Activated CD8-positive, alpha-beta T cell treated with anti-CD3 and anti-CD28 coated beads, Interleukin-2, amount 10 ng/mL, durations not matched to agents 7 days and 5 days (primary cell): ENCODE results near the gene AEBP2. TPM values are rescaled to one million over a fixed set of nuclear protein-coding genes. Genes with fewer than 3 reads are reported as not detected.
"Not testable (repeated sequence)": the region's sequence is repeated elsewhere in the genome, so short reads cannot be mapped to it uniquely, and the experiment has no call there.

Experiments
- ATAC-seq: fragments of 150-1000 bp; cut with Tn5 transposase; one replicate; pipeline ENCODE4 v1.10.0; 2021; ENCODE audit warnings: moderate library complexity
- CTCF ChIA-PET: fragments of 350-600 bp; sonication (Branson Sonifier 250); formaldehyde crosslinking; loops from one replicate; lab custom pipeline; 2021; ENCODE audit warnings: antibody characterized with exemption; lab: Charles Lee
- POLR2A ChIA-PET: fragments of 350-600 bp; sonication (Branson Sonifier 250); formaldehyde crosslinking; loops from one replicate; lab custom pipeline; 2021; ENCODE audit warnings: antibody characterized with exemption; lab: Charles Lee
- DNase-seq: peaks from one replicate; pipeline ENCODE4 v3.0.0-alpha.2; 2020
- H3K27ac Mint-ChIP-seq: one replicate; pipeline ENCODE4 v1.8.0; 2021; ENCODE audit warnings: mild to moderate bottlenecking, mixed read lengths
- H3K27me3 Mint-ChIP-seq: one replicate; pipeline ENCODE4 v1.8.0; 2021; ENCODE audit warnings: low read depth, mixed read lengths
- H3K36me3 Mint-ChIP-seq: one replicate; pipeline ENCODE4 v1.8.0; 2021; ENCODE audit warnings: low read depth, mixed read lengths
- H3K4me1 Mint-ChIP-seq: one replicate; pipeline ENCODE4 v1.8.0; 2021; ENCODE audit warnings: low read depth, mixed read lengths
- H3K4me3 Mint-ChIP-seq: one replicate; pipeline ENCODE4 v1.8.0; 2021; ENCODE audit warnings: mild to moderate bottlenecking, mixed read lengths
- H3K9me3 Mint-ChIP-seq: one replicate; pipeline ENCODE4 v1.8.0; 2022; ENCODE audit warnings: mixed read lengths; ENCODE audit not compliant: insufficient read depth
- total RNA-seq, 2 experiments: library from RNA; stranded (reverse); gene quantifications; one replicate each; pipeline ENCODE4 v1.2.3, GENCODE V29; 2021

Gene AEBP2
- total RNA-seq, 2 experiments from 2014 or later = 57.3 to 57.4 TPM

DNA sequence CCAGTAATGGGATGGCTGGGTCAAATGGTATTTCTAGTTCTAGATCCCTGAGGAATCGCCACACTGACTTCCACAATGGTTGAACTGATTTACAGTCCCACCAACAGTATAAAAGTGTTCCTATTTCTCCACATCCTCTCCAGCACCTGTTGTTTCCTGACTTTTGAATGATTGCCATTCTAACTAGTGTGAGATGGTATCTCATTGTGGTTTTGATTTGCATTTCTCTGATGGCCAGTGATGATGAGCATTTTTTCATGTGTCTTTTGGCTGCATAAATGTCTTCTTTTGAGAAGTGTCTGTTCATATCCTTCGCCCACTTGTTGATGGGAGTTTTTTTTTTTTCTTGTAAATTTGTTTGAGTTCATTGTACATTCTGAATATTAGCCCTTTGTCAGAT lies 9.8 kb upstream of the AEBP2 start:
- POLR2A ChIA-PET, H3K4me3 Mint-ChIP-seq, DNase-seq, H3K27me3 Mint-ChIP-seq, H3K27ac Mint-ChIP-seq, CTCF ChIA-PET, H3K9me3 Mint-ChIP-seq, ATAC-seq: not testable (repeated sequence)
- Mint-ChIP-seq H3K4me1 (peaks cover 44% of the 10 kb centered on the region), H3K36me3 (peaks cover 13% of the 10 kb centered on the region)

DNA sequence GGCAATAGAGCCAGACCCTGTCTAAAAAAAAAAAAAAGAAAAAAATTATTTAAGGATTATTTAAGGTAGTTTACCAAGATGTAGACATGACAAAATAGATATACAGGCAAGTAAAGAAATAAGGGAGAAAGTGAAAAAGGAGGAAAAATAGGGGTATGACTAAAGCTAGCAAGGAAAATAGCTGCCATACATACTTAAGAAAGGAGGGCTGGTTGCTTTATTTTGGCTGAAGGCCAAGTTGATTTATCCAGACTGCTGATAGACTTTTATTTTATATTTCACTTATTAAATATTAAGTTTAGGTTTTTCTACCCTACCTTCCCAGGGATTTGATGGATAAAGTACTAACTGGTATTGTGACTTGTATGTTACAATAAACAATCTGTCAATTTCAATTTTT lies 8.3 kb upstream of the AEBP2 start:
- H3K9me3 Mint-ChIP-seq = no peaks in the 10 kb centered on the region
- no peak overlapping the region for H3K4me3 Mint-ChIP-seq
- ATAC-seq (no peak), DNase-seq (no peak)
- peaks cover 57% of the 10 kb centered on the region for H3K4me1 Mint-ChIP-seq
- H3K27ac Mint-ChIP-seq = no peak overlapping the region
- H3K36me3 Mint-ChIP-seq = peaks cover 13% of the 10 kb centered on the region
- ChIA-PET CTCF (interaction anchor here (2.1 kb wide), 1 partner anchor 9 kb away, joined by 8 read pairs; no protein-coding TSS in a partner anchor), POLR2A (interaction anchor here (0.6 to 1.9 kb wide), 3 partner anchors 9 to 49 kb away, joined by 3 to 6 read pairs (median 5); partner anchors contain the start of gene AEBP2)
- no peaks in the 10 kb centered on the region for H3K27me3 Mint-ChIP-seq

DNA sequence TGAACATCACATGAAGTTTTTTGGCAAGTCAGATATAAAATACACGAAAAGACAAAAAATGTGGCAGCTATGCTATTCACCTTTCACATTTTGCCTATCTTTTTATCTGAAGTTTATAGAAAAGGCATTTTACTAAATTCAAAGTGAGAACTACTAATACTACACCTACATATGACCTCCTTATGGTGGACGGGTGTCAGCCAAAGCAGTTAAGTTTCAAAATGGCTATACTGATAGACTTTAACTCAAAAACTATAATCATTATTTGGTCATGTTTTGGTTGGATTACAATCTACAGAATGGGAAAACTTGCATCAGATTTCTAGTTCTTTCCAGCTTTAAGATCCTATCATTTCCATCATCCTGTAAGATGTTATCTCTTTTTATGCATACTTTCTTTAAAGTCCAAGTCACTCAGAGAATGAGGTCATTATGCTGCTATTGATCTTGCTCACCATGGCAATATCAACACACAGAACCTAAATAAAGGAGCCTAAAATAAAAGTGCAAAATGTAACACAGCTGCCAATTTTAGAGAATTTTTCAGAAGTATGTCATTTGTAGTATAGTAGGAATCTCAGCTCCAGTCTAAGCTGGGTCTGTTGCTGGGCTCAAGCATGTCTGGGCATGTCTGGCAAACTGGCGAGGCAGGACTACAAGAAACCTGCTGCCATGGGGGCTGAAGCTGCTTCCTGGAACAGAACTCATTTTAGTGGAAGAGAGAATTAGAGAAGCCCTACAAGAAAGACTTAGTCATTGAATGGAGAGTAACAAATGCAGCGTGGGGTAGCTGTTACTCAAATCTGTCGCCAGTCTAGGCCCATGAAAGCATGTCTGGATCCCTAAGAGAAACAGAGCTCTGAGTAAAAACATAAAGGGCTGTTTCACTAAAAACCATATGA lies 7.6 kb upstream of the AEBP2 start:
- Mint-ChIP-seq H3K27me3 (no peaks in the 10 kb centered on the region), H3K27ac (peak overlapping the region; percentile 93), H3K4me1 (peaks cover 62% of the 10 kb centered on the region), H3K4me3 (no peak overlapping the region), H3K36me3 (peaks cover 13% of the 10 kb centered on the region), H3K9me3 (no peaks in the 10 kb centered on the region)
- ChIA-PET CTCF (interaction anchor here (2.1 kb wide), 1 partner anchor 9 kb away, joined by 8 read pairs; no protein-coding TSS in a partner anchor), POLR2A (interaction anchor here (0.6 to 1.9 kb wide), 3 partner anchors 8 to 50 kb away, joined by 3 to 6 read pairs (median 5); partner anchors contain the start of gene AEBP2)
- peak; percentile 54 for DNase-seq
- peak; percentile 70 for ATAC-seq

DNA sequence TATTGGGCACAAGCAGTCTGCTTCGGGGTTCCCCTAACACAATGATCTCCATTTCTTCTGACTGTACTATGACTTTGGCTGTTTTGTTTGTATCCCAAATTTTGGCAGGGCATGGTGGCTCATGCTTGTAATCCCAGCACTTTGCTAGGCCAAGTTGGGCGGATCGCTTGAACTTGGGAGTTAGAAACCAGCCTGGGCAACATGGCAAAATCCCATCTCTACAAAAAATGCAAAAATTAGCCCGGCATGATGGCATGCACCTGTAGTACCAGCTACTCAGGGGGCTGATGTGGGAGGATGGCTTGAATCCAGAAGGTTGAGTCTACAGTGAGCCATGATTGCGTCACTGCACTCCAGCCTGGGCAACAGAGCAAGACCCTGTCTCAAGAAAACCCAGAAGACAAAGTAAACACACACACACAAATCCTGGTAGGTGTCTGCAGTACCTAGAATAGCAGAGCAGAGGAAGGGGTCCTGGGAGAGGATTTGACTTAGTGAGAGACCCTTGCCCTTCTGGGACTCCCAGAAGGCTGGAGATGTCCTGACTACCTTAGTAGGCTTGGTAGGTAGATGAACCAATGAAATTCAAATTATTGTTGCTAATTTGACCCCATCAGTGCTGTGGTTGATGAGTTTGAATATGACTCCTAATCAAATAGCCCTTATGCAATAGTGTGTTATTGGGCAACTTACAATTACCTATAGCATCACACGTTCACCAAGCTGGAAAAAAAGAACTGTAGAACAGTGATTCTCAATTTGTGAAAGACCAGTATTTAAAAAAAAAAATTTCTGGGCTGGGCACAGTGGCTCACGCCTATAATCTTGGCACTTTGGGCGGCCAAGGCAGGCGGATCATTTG lies 6.8 kb upstream of the AEBP2 start:
- POLR2A ChIA-PET = interaction anchor here (1.3 to 1.9 kb wide), 2 partner anchors 7 to 50 kb away, joined by 5 to 6 read pairs; partner anchors contain the start of gene AEBP2
- Mint-ChIP-seq H3K36me3 (peaks cover 15% of the 10 kb centered on the region), H3K4me3 (no peak overlapping the region), H3K27ac (peak overlapping the region; percentile 93), H3K9me3 (no peaks in the 10 kb centered on the region), H3K4me1 (peaks cover 63% of the 10 kb centered on the region), H3K27me3 (no peaks in the 10 kb centered on the region)
- CTCF ChIA-PET = interaction anchor here (2.1 kb wide), 1 partner anchor 10 kb away, joined by 8 read pairs; no protein-coding TSS in a partner anchor
- ATAC-seq = no peak
- no peak for DNase-seq

DNA sequence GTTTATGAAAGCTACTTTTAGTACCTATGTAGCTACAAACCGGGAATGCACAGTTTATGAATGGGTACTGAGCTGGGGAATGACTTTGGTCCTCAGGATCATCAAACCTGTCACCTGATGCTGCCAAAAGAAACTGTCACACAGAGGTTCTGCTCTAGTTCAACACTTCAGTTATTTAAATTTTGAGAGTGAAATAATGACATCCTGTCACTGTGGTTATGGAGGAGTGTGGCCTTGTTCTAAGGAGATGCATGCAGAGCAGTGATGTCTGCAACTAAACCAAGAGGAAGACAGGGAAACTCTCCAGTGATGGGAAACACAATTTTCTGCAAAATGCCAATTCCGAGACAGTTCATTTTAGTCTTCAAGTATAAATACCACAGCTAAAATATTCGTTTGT lies 4.8 kb upstream of the AEBP2 start:
- Mint-ChIP-seq H3K9me3 (no peaks in the 10 kb centered on the region), H3K27me3 (no peaks in the 10 kb centered on the region), H3K27ac (peak overlapping the region; percentile 77), H3K4me1 (peaks cover 57% of the 10 kb centered on the region), H3K4me3 (no peak overlapping the region), H3K36me3 (peaks cover 16% of the 10 kb centered on the region)
- ChIA-PET CTCF (interaction anchor here (0.7 kb wide), 1 partner anchor 13 kb away, joined by 3 read pairs; no protein-coding TSS in a partner anchor), POLR2A (no interaction called here)
- DNase-seq (peak; percentile 46), ATAC-seq (peak; percentile 16)

DNA sequence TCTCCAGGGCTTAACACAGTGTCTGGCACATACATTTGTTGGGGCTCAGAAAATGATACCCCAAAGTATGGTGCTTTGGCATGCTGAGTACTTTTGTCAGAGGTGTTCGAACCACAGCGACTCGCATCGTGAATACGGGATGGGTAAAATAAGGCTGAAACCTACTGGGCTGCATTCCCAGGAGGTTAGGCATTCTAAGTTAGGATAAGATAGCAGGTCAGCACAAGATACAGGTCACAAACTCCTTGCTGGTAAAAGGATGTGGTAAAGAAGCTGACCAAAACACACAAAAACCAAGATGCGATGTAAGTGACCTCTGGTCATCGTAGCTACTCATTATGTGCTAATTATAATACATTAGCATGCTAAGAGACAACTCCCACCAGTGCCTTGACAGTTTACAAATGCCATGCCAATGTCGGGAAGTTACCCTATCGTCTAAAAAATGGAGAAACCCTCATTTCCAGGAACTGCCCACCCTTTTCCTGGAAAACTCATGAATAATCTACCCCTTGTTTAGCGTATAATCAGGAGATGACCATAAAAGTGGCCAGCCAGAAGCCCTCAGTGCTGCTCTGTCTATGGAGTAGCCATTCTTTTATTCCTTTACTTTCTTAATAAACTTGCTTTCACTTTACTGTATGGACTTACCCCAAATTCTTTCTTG lies 3.3 kb upstream of the AEBP2 start:
- no peak overlapping the region for H3K27ac Mint-ChIP-seq
- no peaks in the 10 kb centered on the region for H3K9me3 Mint-ChIP-seq
- no peaks in the 10 kb centered on the region for H3K27me3 Mint-ChIP-seq
- CTCF ChIA-PET = interaction anchor here (1.2 kb wide), 1 partner anchor 44 kb away, joined by 3 read pairs; no protein-coding TSS in a partner anchor
- peaks cover 52% of the 10 kb centered on the region for H3K4me1 Mint-ChIP-seq
- H3K36me3 Mint-ChIP-seq = peaks cover 17% of the 10 kb centered on the region
- no peak for ATAC-seq
- POLR2A ChIA-PET = no interaction called here
- no peak for DNase-seq
- H3K4me3 Mint-ChIP-seq = no peak overlapping the region

DNA sequence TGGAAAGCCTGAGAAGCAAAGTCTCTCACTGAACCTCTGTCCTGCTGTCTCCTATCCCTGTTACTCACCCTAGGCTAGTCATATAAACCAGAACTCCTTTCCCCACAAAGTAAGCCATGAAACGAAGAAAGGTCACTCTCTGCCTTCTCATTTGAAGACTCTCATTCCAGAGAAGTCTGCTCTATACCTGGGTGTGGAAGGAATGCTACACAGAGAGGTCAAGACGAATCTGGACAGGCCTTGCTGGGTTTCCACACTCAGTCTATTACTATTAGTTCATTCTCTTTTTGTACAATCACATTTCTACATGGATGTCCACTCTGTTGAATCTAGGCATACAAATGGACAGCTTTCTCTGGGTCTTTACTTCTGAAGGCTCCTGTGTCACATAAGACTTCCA lies 2.4 kb upstream of the AEBP2 start:
- Mint-ChIP-seq H3K27me3 (no peaks in the 10 kb centered on the region), H3K4me3 (no peak overlapping the region), H3K36me3 (peaks cover 25% of the 10 kb centered on the region), H3K9me3 (no peaks in the 10 kb centered on the region), H3K4me1 (peaks cover 48% of the 10 kb centered on the region), H3K27ac (no peak overlapping the region)
- no peak for DNase-seq
- no peak for ATAC-seq
- CTCF ChIA-PET = no interaction called here
- POLR2A ChIA-PET = no interaction called here

DNA sequence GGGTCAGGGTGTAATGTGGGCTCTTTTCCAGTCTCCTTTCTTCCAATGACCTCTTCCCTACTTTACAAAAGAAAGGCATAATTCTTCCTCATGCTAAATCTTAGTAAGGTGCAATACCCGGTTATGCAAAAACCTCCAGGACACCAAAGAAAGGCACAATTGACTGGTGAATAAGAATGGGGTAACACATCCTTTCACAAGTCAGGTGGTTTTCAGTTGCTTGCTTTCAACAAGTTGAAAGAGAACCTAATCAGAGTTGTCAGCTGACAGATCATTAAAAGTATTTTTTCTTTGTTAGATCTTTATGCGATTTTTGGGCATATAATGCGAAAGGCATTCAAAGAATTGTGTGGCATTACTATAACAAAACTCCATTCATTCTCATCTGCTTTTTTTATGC lies 1.3 kb upstream of the AEBP2 start:
- peaks cover 48% of the 10 kb centered on the region for H3K4me1 Mint-ChIP-seq
- no peaks in the 10 kb centered on the region for H3K27me3 Mint-ChIP-seq
- DNase-seq = no peak
- POLR2A ChIA-PET = interaction anchor here (0.6 kb wide), 1 partner anchor 116 kb away, joined by 5 read pairs; no protein-coding TSS in a partner anchor
- no peaks in the 10 kb centered on the region for H3K9me3 Mint-ChIP-seq
- no peak for ATAC-seq
- CTCF ChIA-PET = no interaction called here
- H3K4me3 Mint-ChIP-seq = no peak overlapping the region
- H3K36me3 Mint-ChIP-seq = peaks cover 30% of the 10 kb centered on the region
- H3K27ac Mint-ChIP-seq = no peak overlapping the region

DNA sequence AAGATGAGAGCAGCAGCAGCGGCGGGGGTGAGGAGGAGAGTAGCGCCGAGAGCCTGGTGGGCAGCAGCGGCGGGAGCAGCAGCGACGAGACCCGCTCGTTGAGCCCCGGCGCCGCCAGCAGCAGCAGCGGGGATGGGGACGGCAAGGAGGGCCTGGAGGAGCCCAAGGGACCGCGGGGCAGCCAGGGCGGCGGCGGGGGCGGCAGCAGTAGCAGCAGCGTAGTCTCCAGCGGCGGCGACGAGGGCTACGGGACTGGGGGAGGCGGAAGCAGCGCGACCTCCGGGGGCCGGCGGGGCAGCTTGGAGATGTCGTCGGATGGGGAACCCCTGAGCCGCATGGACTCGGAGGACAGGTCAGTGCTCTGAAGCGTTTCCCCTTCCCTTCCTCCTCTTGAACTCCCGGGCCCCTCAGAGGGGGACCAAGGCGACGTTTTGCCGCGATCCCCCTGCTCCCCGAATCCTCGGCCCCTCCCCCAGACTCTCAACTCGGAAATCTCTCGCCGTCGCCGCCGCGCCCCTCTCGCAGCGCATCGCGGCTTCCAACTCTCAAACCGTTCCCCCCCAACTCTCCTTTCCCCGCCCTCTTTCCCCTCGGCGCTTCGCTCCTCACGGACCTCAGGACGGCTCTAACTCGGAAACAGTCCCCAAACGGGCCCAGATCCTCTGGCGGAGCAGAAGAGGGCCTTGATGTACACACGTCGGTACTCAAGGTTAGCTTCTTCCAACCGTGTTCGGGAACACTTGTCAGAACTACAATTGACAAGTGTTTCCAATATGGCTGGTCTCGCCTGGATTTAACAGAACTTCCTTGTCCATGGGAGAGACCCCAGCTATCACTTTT lies 947 bp downstream of the AEBP2 start:
- Mint-ChIP-seq H3K4me3 (peak overlapping the region; percentile 97), H3K27me3 (no peaks in the 10 kb centered on the region), H3K36me3 (peaks cover 40% of the 10 kb centered on the region), H3K27ac (peak overlapping the region; percentile 97), H3K4me1 (peaks cover 49% of the 10 kb centered on the region), H3K9me3 (no peaks in the 10 kb centered on the region)
- POLR2A ChIA-PET = interaction anchor here (0.6 to 2.0 kb wide), 10 partner anchors 9 to 107 kb away, joined by 3 to 6 read pairs (median 3); no protein-coding TSS in a partner anchor
- CTCF ChIA-PET = no interaction called here
- DNase-seq = peak; percentile 73
- peak; percentile 48 for ATAC-seq

DNA sequence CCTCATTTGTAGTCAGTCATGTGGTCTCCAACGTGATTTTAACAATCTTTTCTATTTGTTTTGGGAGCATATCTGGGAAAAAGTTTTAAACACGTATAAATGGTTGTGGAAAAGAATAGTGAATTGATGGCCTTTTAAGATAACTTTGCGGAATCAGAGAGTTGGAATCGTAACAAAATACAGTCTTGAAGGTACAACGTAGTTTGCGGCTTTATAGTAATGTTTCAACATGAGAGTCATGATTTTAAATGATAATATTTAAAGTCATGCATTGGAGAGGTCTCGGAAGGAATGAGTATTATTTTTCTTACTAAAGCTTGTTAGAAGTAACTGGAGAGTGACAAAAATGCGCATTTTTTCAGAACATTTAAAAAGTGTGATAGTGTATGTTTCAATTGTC lies 1.6 kb downstream of the AEBP2 start:
- ATAC-seq = no peak
- Mint-ChIP-seq H3K36me3 (peaks cover 44% of the 10 kb centered on the region), H3K27me3 (no peaks in the 10 kb centered on the region), H3K4me1 (peaks cover 47% of the 10 kb centered on the region), H3K27ac (peak overlapping the region; percentile 97), H3K4me3 (peak overlapping the region; percentile 97), H3K9me3 (no peaks in the 10 kb centered on the region)
- CTCF ChIA-PET = no interaction called here
- DNase-seq = no peak
- POLR2A ChIA-PET = interaction anchor here (0.6 to 2.0 kb wide), 5 partner anchors 9 to 68 kb away, joined by 3 to 5 read pairs (median 3); no protein-coding TSS in a partner anchor
